Measurements from ENCODE around the gene PRAC1. TPM values are rescaled to one million over a fixed set of nuclear protein-coding genes. Genes with fewer than 3 reads are reported as not detected.
"Not testable (repeated sequence)": the region's sequence is repeated elsewhere in the genome, so short reads cannot be mapped to it uniquely, and the experiment has no call there.

PRAC1 gene
- total RNA-seq, 2 donors from 2014 or later = not detected

GRCh38 chr17:48718761-48719641 is 3.3 kb downstream of the PRAC1 start:
- ATAC-seq (no peak), DNase-seq (no peak)
- H3K27me3 Mint-ChIP-seq = peaks cover 73% of the 10 kb centered on the region
- H3K4me3 Mint-ChIP-seq = peak overlapping the region; percentile 61
- peaks cover 17% of the 10 kb centered on the region for H3K4me1 Mint-ChIP-seq
- no peaks in the 10 kb centered on the region for H3K9me3 ChIP-seq (ENCODE audit: control insufficient read depth, low read length, poor library complexity, severe bottlenecking)
- H3K27ac Mint-ChIP-seq = peak overlapping the region; percentile 66
- no peaks in the 10 kb centered on the region for H3K36me3 Mint-ChIP-seq (ENCODE audit: low read depth)

- Mint-ChIP-seq H3K4me3 (peak overlapping the region; percentile 7), H3K27ac (peak overlapping the region; percentile 66), H3K27me3 (peaks cover 72% of the 10 kb centered on the region), H3K36me3 (ENCODE audit: low read depth) (no peaks in the 10 kb centered on the region), H3K4me1 (peaks cover 10% of the 10 kb centered on the region)
- no peak for DNase-seq
- ATAC-seq = no peak
- H3K9me3 ChIP-seq (ENCODE audit: control insufficient read depth, low read length, poor library complexity, severe bottlenecking) = no peaks in the 10 kb centered on the region
Observed at GRCh38 chr17:48718227-48718760, 4.0 kb downstream of the PRAC1 start.

- H3K9me3 ChIP-seq (ENCODE audit: control insufficient read depth, low read length, poor library complexity, severe bottlenecking) = no peaks in the 10 kb centered on the region
- Mint-ChIP-seq H3K27ac (peak overlapping the region; percentile 66), H3K27me3 (peaks cover 70% of the 10 kb centered on the region), H3K4me3 (peak overlapping the region; percentile 55), H3K4me1 (peaks cover 7% of the 10 kb centered on the region), H3K36me3 (ENCODE audit: low read depth) (no peaks in the 10 kb centered on the region)
- DNase-seq (no peak), ATAC-seq (no peak)
Observed at GRCh38 chr17:48717367-48718226, 4.7 kb downstream of the PRAC1 start.

- not testable (repeated sequence) for H3K9me3 ChIP-seq (ENCODE audit: control insufficient read depth, low read length, poor library complexity, severe bottlenecking); H3K4me3 Mint-ChIP-seq; H3K27ac Mint-ChIP-seq; ATAC-seq; DNase-seq; H3K4me1 Mint-ChIP-seq; H3K36me3 Mint-ChIP-seq (ENCODE audit: low read depth)
- H3K27me3 Mint-ChIP-seq = peaks cover 66% of the 10 kb centered on the region
Observed at GRCh38 chr17:48716549-48716948, 5.8 kb downstream of the PRAC1 start.

GRCh38 chr17:48715496-48716399 is 6.6 kb downstream of the PRAC1 start:
- Mint-ChIP-seq H3K36me3 (ENCODE audit: low read depth) (no peaks in the 10 kb centered on the region), H3K4me3 (no peak overlapping the region), H3K27ac (no peak overlapping the region), H3K27me3 (peaks cover 66% of the 10 kb centered on the region), H3K4me1 (peaks cover 4% of the 10 kb centered on the region)
- no peak for ATAC-seq
- DNase-seq = no peak
- no peaks in the 10 kb centered on the region for H3K9me3 ChIP-seq (ENCODE audit: control insufficient read depth, low read length, poor library complexity, severe bottlenecking)

- Mint-ChIP-seq H3K4me3 (no peak overlapping the region), H3K27ac (no peak overlapping the region), H3K27me3 (peaks cover 79% of the 10 kb centered on the region), H3K4me1 (peaks cover 2% of the 10 kb centered on the region), H3K36me3 (ENCODE audit: low read depth) (peaks cover 3% of the 10 kb centered on the region)
- peaks cover 4% of the 10 kb centered on the region for H3K9me3 ChIP-seq (ENCODE audit: control insufficient read depth, low read length, poor library complexity, severe bottlenecking)
- DNase-seq (no peak), ATAC-seq (no peak)
Observed at GRCh38 chr17:48711128-48711527, 11.2 kb downstream of the PRAC1 start.

GRCh38 chr17:48704361-48705248 is 17.7 kb downstream of the PRAC1 start:
- ATAC-seq (no peak), DNase-seq (no peak)
- Mint-ChIP-seq H3K27ac (no peak overlapping the region), H3K4me3 (no peak overlapping the region), H3K27me3 (peaks cover 92% of the 10 kb centered on the region), H3K36me3 (ENCODE audit: low read depth) (peaks cover 13% of the 10 kb centered on the region), H3K4me1 (peaks cover 4% of the 10 kb centered on the region)
- no peaks in the 10 kb centered on the region for H3K9me3 ChIP-seq (ENCODE audit: control insufficient read depth, low read length, poor library complexity, severe bottlenecking)

- Mint-ChIP-seq H3K36me3 (ENCODE audit: low read depth) (peaks cover 11% of the 10 kb centered on the region), H3K27me3 (peaks cover 92% of the 10 kb centered on the region), H3K4me3 (no peak overlapping the region), H3K27ac (no peak overlapping the region), H3K4me1 (peaks cover 2% of the 10 kb centered on the region)
- ATAC-seq (no peak), DNase-seq (no peak)
- H3K9me3 ChIP-seq (ENCODE audit: control insufficient read depth, low read length, poor library complexity, severe bottlenecking) = no peaks in the 10 kb centered on the region
Observed at GRCh38 chr17:48701864-48702532, 20.3 kb downstream of the PRAC1 start.

- Mint-ChIP-seq H3K36me3 (ENCODE audit: low read depth) (no peaks in the 10 kb centered on the region), H3K4me3 (no peak overlapping the region), H3K27me3 (peaks cover 42% of the 10 kb centered on the region), H3K4me1 (no peaks in the 10 kb centered on the region), H3K27ac (no peak overlapping the region)
- ATAC-seq = no peak
- H3K9me3 ChIP-seq (ENCODE audit: control insufficient read depth, low read length, poor library complexity, severe bottlenecking) = no peaks in the 10 kb centered on the region
- DNase-seq = no peak
Observed at GRCh38 chr17:48693178-48693577, 29.1 kb downstream of the PRAC1 start.

- Mint-ChIP-seq H3K27me3 (peaks cover 36% of the 10 kb centered on the region), H3K4me3 (no peak overlapping the region), H3K27ac (no peak overlapping the region), H3K36me3 (ENCODE audit: low read depth) (no peaks in the 10 kb centered on the region), H3K4me1 (no peaks in the 10 kb centered on the region)
- DNase-seq (no peak), ATAC-seq (no peak)
- no peaks in the 10 kb centered on the region for H3K9me3 ChIP-seq (ENCODE audit: control insufficient read depth, low read length, poor library complexity, severe bottlenecking)
Observed at GRCh38 chr17:48692049-48692448, 30.3 kb downstream of the PRAC1 start.

- DNase-seq (no peak), ATAC-seq (no peak)
- Mint-ChIP-seq H3K4me1 (no peaks in the 10 kb centered on the region), H3K36me3 (ENCODE audit: low read depth) (no peaks in the 10 kb centered on the region), H3K27ac (no peak overlapping the region), H3K4me3 (no peak overlapping the region), H3K27me3 (peaks cover 24% of the 10 kb centered on the region)
- H3K9me3 ChIP-seq (ENCODE audit: control insufficient read depth, low read length, poor library complexity, severe bottlenecking) = no peaks in the 10 kb centered on the region
Observed at GRCh38 chr17:48690655-48691054, 31.7 kb downstream of the PRAC1 start.

All from T-helper 17 cell (primary cell).